Measurements from ENCODE around the gene MRPL37.

The MRPL37 gene

GRCh38 chr1:54250670-54251069 lies 50.7 kb downstream of the MRPL37 start:
- TF ChIP-seq CTCF (IDR thresholded peaks at IDR 0.05; ENCODE audit: low read depth, low read length): no peak
- no peak for DNase-seq (ENCODE audit: extremely low read depth, low read depth)

GRCh38 chr1:54252371-54252936 lies 52.5 kb downstream of the MRPL37 start:
- DNase-seq (ENCODE audit: extremely low read depth, low read depth): no peak
- TF ChIP-seq CTCF (IDR thresholded peaks at IDR 0.05; ENCODE audit: low read depth, low read length): no peak

GRCh38 chr1:54253480-54253879 lies 53.5 kb downstream of the MRPL37 start:
- TF ChIP-seq CTCF (IDR thresholded peaks at IDR 0.05; ENCODE audit: low read depth, low read length): no peak
- DNase-seq (ENCODE audit: extremely low read depth, low read depth): no peak

- no peak for TF ChIP-seq CTCF (IDR thresholded peaks at IDR 0.05; ENCODE audit: low read depth, low read length)
- DNase-seq (ENCODE audit: extremely low read depth, low read depth): no peak
Observed at GRCh38 chr1:54254055-54254454, 54.1 kb downstream of the MRPL37 start.

GRCh38 chr1:54255026-54255702 lies 55.2 kb downstream of the MRPL37 start:
- TF ChIP-seq CTCF (IDR thresholded peaks at IDR 0.05; ENCODE audit: low read depth, low read length): no peak
- no peak for DNase-seq (ENCODE audit: extremely low read depth, low read depth)

- DNase-seq (ENCODE audit: extremely low read depth, low read depth): no peak
- TF ChIP-seq CTCF (IDR thresholded peaks at IDR 0.05; ENCODE audit: low read depth, low read length): no peak
Observed at GRCh38 chr1:54256522-54257345, 56.8 kb downstream of the MRPL37 start.

GRCh38 chr1:54257346-54257620 lies 57.3 kb downstream of the MRPL37 start:
- TF ChIP-seq CTCF (IDR thresholded peaks at IDR 0.05; ENCODE audit: low read depth, low read length): no peak
- DNase-seq (ENCODE audit: extremely low read depth, low read depth): no peak

All from AG09319 (cell line).